Keratinocyte (primary cell): ENCODE results near the gene TNRC6A. TPM values are rescaled to one million over a fixed set of nuclear protein-coding genes. Genes with fewer than 3 reads are reported as not detected.

Experiments
- DNase-seq: peaks from one replicate; pipeline ENCODE4 v3.0.0-alpha.2; 2011; ENCODE audit warnings: low read depth, missing footprints, low spot score
- FAIRE-seq: peaks from 2 replicates; lab custom pipeline; 2011; peaks lifted over from hg19 to GRCh38; lab: Jason Lieb, UNC
- H2AFZ ChIP-seq: 2 replicates; pipeline ENCODE4 v1.6.0; 2012; ENCODE audit warnings: low read length, control low read depth, inconsistent platforms; ENCODE audit not compliant: control insufficient read depth
- H3K27ac ChIP-seq: 2 replicates; pipeline ENCODE4 v1.5.1; 2011; ENCODE audit warnings: low read length; ENCODE audit not compliant: control insufficient read depth, insufficient read depth
- H3K27me3 ChIP-seq: 3 replicates; pipeline ENCODE4 v1.6.0; 2011; ENCODE audit warnings: low read length; ENCODE audit not compliant: control insufficient read depth, insufficient read depth; ENCODE audit errors: extremely low read depth
- H3K36me3 ChIP-seq, 2 experiments: 2 replicates in 1 of 2; 3 replicates in 1 of 2; pipeline ENCODE4 v1.5.1; 2011; ENCODE audit warnings: low read length in 2 of 2, mild to moderate bottlenecking in 1 of 2; ENCODE audit not compliant: control insufficient read depth in 2 of 2, insufficient read depth in 2 of 2; ENCODE audit errors: extremely low read depth in 1 of 2
- H3K4me1 ChIP-seq: 3 replicates; pipeline ENCODE4 v1.5.1; 2011; ENCODE audit warnings: low read length; ENCODE audit not compliant: control insufficient read depth, insufficient read depth; ENCODE audit errors: extremely low read depth
- H3K4me2 ChIP-seq: 3 replicates; pipeline ENCODE4 v1.6.0; 2011; ENCODE audit warnings: low read depth, low read length; ENCODE audit not compliant: control insufficient read depth, insufficient read depth; ENCODE audit errors: extremely low read depth
- H3K4me3 ChIP-seq, 3 experiments: fragments of 200-600 bp in 1 of 3; sonication (generic) in 1 of 3; 2 replicates in 2 of 3; 3 replicates in 1 of 3; pipeline ENCODE4 v1.5.1; 2011 to 2016; ENCODE audit warnings: low read length in 3 of 3, mild to moderate bottlenecking in 3 of 3, control low read depth in 2 of 3, inconsistent platforms in 1 of 3, low read depth in 1 of 3, mixed read lengths in 1 of 3, mixed run types in 1 of 3, moderate library complexity in 1 of 3; ENCODE audit not compliant: control insufficient read depth in 2 of 3, insufficient read depth in 2 of 3; ENCODE audit errors: extremely low read depth in 1 of 3
- H3K79me2 ChIP-seq: 2 replicates; pipeline ENCODE4 v1.6.0; 2012; ENCODE audit warnings: low read length; ENCODE audit not compliant: control insufficient read depth, insufficient read depth
- H3K9ac ChIP-seq: 3 replicates; pipeline ENCODE4 v1.6.0; 2011; ENCODE audit warnings: low read length; ENCODE audit not compliant: control insufficient read depth, insufficient read depth; ENCODE audit errors: extremely low read depth
- H3K9me1 ChIP-seq: 3 replicates; pipeline ENCODE4 v1.6.0; 2011; ENCODE audit warnings: low read length; ENCODE audit not compliant: control insufficient read depth, insufficient read depth; ENCODE audit errors: extremely low read depth
- H3K9me3 ChIP-seq: 2 replicates; pipeline ENCODE4 v1.5.1; 2012; ENCODE audit warnings: low read depth, low read length; ENCODE audit not compliant: control insufficient read depth
- H4K20me1 ChIP-seq: 3 replicates; pipeline ENCODE4 v1.6.0; 2011; ENCODE audit warnings: low read length; ENCODE audit not compliant: control insufficient read depth, insufficient read depth; ENCODE audit errors: extremely low read depth
- EZH2 ChIP-seq: IDR thresholded peaks from one replicate; pipeline ENCODE4 v1.6.1; 2012; ENCODE audit warnings: inconsistent platforms, mild to moderate bottlenecking, low read length, moderate library complexity
- dilution Hi-C: fragments of 300-500 bp; cut with MboI; formaldehyde crosslinking; loops from one replicate; pipeline ENCODE4 v1.7.0; 2020; ENCODE audit warnings: low sequenced_read_pairs; ENCODE audit not compliant: extremely low pct_ligation_motif_present
- polyA plus RNA-seq, 5 experiments: library from polyadenylated mRNA; depleted of rRNA in 3 of 5; stranded (reverse) in 3 of 5; stranded (forward) in 1 of 5; unstranded in 1 of 5; fragments of >200 nt; gene quantifications; 1 replicate in 1 of 5; 2 replicates in 3 of 5; 3 replicates in 1 of 5; pipeline versions ENCODE4 v1.2.1 to v1.2.3, GENCODE V29; 2011 to 2012; ENCODE audit warnings: missing spikeins in 2 of 5, low read depth in 1 of 5, low replicate concordance in 1 of 5
- TF ChIP-seq, protein P1 (sequence below), 3 experiments: IDR thresholded peaks in 1 of 3; conservative IDR thresholded peaks in 1 of 3; optimal IDR thresholded peaks in 1 of 3; 2 replicates in 2 of 3; 3 replicates in 1 of 3; pipeline versions ENCODE3 to v1.5.1; 2011; ENCODE audit warnings: low read length in 3 of 3, mild to moderate bottlenecking in 3 of 3, moderate library complexity in 2 of 3, control low read depth in 1 of 3, inconsistent platforms in 1 of 3; ENCODE audit not compliant: insufficient read depth in 2 of 3; ENCODE audit errors: extremely low read depth in 1 of 3

Gene TNRC6A
- polyA plus RNA-seq, 1 donor (not counting 4 experiments of a cell fraction or from before 2014, with no cell fraction given): 23.3 TPM

DNA sequence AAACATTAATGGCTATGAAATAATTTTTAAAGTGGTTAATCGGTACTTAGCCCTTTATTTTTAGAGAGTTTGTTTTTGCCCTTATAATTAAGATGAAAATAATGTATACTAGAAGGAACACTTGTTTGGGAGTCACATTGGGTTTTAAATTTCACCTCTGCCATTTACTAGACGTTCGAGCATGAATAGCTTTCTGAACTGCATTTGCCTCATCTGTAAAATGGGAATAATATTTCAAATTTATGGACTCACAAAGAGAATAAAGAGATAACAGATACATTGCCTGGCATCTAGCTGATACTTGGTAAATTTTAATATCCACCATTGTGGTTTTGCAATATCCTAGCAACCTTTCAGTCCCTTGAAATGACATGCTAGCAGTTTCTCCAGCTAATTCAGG lies 36.6 kb downstream of the TNRC6A start:
- H3K4me3 ChIP-seq: no peak overlapping the region
- H3K27me3 ChIP-seq: no peaks in the 10 kb centered on the region
- peaks cover 2 to 6% of the 10 kb centered on the region in 2 experiments for H3K36me3 ChIP-seq
- H3K79me2 ChIP-seq: peaks cover 12% of the 10 kb centered on the region
- TF ChIP-seq, protein P1, sequence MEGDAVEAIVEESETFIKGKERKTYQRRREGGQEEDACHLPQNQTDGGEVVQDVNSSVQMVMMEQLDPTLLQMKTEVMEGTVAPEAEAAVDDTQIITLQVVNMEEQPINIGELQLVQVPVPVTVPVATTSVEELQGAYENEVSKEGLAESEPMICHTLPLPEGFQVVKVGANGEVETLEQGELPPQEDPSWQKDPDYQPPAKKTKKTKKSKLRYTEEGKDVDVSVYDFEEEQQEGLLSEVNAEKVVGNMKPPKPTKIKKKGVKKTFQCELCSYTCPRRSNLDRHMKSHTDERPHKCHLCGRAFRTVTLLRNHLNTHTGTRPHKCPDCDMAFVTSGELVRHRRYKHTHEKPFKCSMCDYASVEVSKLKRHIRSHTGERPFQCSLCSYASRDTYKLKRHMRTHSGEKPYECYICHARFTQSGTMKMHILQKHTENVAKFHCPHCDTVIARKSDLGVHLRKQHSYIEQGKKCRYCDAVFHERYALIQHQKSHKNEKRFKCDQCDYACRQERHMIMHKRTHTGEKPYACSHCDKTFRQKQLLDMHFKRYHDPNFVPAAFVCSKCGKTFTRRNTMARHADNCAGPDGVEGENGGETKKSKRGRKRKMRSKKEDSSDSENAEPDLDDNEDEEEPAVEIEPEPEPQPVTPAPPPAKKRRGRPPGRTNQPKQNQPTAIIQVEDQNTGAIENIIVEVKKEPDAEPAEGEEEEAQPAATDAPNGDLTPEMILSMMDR (optimal IDR thresholded peaks at IDR 0.05 in 1 of 3, IDR thresholded peaks at IDR 0.05 in 1 of 3, conservative IDR thresholded peaks at IDR 0.05 in 1 of 3; ENCODE audit: extremely low read depth in 1 of 3, insufficient read depth in 2 of 3, low read length in 3 of 3): no peak
- no peak for TF ChIP-seq EZH2
- DNase-seq (no peak), FAIRE-seq (no peak)
- no peak overlapping the region for H3K4me2 ChIP-seq
- H4K20me1 ChIP-seq: no peaks in the 10 kb centered on the region
- no peak overlapping the region for H3K27ac ChIP-seq
- dilution Hi-C loops: no loop called here
- no peaks in the 10 kb centered on the region for H3K9me1 ChIP-seq
- no peaks in the 10 kb centered on the region for H3K4me1 ChIP-seq
- no peak overlapping the region for H2AFZ ChIP-seq
- no peaks in the 10 kb centered on the region for H3K9me3 ChIP-seq
- no peak overlapping the region for H3K9ac ChIP-seq

DNA sequence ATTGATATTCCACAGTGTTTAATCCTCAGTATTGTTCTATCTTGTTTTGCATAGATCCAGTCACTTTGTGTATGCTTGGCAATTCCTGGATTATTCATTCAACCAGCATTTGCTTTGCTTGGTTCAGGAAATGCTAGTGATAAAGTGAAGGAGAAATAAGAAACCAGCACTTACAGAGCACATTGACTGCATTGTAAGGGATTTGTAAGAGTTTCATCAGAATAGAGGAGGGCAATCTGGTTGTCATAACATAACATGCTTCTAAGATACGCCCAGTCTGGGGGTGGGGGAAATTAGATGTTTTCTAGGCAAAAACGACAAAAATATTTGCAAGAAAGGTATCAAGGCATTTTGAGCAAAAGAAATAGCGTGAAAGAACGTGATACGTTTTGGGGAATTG lies 40.4 kb downstream of the TNRC6A start:
- Histone ChIP-seq H2AFZ (no peak overlapping the region), H3K27ac (no peak overlapping the region), H4K20me1 (no peaks in the 10 kb centered on the region), H3K4me2 (no peak overlapping the region), H3K79me2 (peaks cover 28% of the 10 kb centered on the region), H3K27me3 (no peaks in the 10 kb centered on the region), H3K9me1 (no peaks in the 10 kb centered on the region), H3K9ac (no peak overlapping the region), H3K4me1 (no peaks in the 10 kb centered on the region), H3K9me3 (no peaks in the 10 kb centered on the region), H3K36me3 (peaks cover 0 to 4% of the 10 kb centered on the region in 2 experiments), H3K4me3 (no peak overlapping the region)
- no peak for DNase-seq
- FAIRE-seq: no peak
- TF ChIP-seq EZH2: no peak
- TF ChIP-seq, protein P1 (optimal IDR thresholded peaks at IDR 0.05 in 1 of 3, IDR thresholded peaks at IDR 0.05 in 1 of 3, conservative IDR thresholded peaks at IDR 0.05 in 1 of 3; ENCODE audit: extremely low read depth in 1 of 3, insufficient read depth in 2 of 3, low read length in 3 of 3): no peak
- dilution Hi-C loops: no loop called here
